Measurements from ENCODE around the gene PDRG1. TPM values are rescaled to one million over a fixed set of nuclear protein-coding genes. Genes with fewer than 3 reads are reported as not detected.

The PDRG1 gene
- polyA plus RNA-seq, 1 of the 3 experiments (the other 2 are of a cell fraction), result 18.9 TPM

- CTCF ChIA-PET, result interaction anchor here (1.0 to 1.5 kb wide), 4 partner anchors 18 to 89 kb away, joined by 3 to 6 read pairs (median 3); partner anchors contain the start of gene PDRG1
- Histone ChIP-seq H3K9ac (no peak overlapping the region), H3K4me2 (no peak overlapping the region), H3K79me2 (ENCODE audit: insufficient read depth) (no peaks in the 10 kb centered on the region), H3F3A (replicated peaks; ENCODE audit: insufficient read depth) (no peaks in the 10 kb centered on the region), H2AFZ (ENCODE audit: low read depth) (no peak overlapping the region), H3K9me3 (no peaks in the 10 kb centered on the region), H3K27me3 (ENCODE audit: insufficient read depth) (no peaks in the 10 kb centered on the region), H4K20me1 (ENCODE audit: insufficient read depth) (no peaks in the 10 kb centered on the region), H3K36me3 (replicated peaks in 1 of 2; ENCODE audit: control insufficient read depth in 1 of 2, insufficient read depth in 2 of 2, low read length in 1 of 2) (no peaks in the 10 kb centered on the region), H3K4me3 (ENCODE audit: low read depth in 2 of 2, low read length in 1 of 2) (no peak overlapping the region), H3K27ac (ENCODE audit: low read depth in 2 of 2, low read length in 1 of 2) (no peak overlapping the region), H3K4me1 (ENCODE audit: control insufficient read depth in 1 of 2, insufficient read depth in 2 of 2, low read depth in 1 of 2, low read length in 1 of 2) (peaks cover 0 to 5% of the 10 kb centered on the region in 2 experiments; a peak in 1 of 4 replicates), H3K9me2 (no peaks in the 10 kb centered on the region)
- TF ChIP-seq IRF3 (IDR thresholded peaks at IDR 0.05; ENCODE audit: low read depth, low read length), result no peak
- no peak for TF ChIP-seq TAF1 (IDR thresholded peaks at IDR 0.05; ENCODE audit: borderline replicate concordance, low read depth, low read length)
- TF ChIP-seq SMC3 (IDR thresholded peaks at IDR 0.05; ENCODE audit: low read depth, low read length), result no peak
- POLR2A ChIA-PET, result no interaction called here
- WGBS (ENCODE audit: low lambda C conversion rate), result 52% methylated on average over 4 of the region's 4 CpGs
- DNase-seq, result no peak
These were observed 29.3 kb downstream of the PDRG1 start for GRCh38 chr20:31922588-31922987.

- CTCF ChIA-PET, result interaction anchor here (1.0 to 1.5 kb wide), 3 partner anchors 19 to 89 kb away, joined by 3 to 6 read pairs (median 3); partner anchors contain the start of gene PDRG1
- POLR2A ChIA-PET, result no interaction called here
- Histone ChIP-seq H3K4me2 (no peak overlapping the region), H3K9me3 (no peaks in the 10 kb centered on the region), H3K36me3 (replicated peaks in 1 of 2; ENCODE audit: control insufficient read depth in 1 of 2, insufficient read depth in 2 of 2, low read length in 1 of 2) (no peaks in the 10 kb centered on the region), H3K9me2 (no peaks in the 10 kb centered on the region), H3K27me3 (ENCODE audit: insufficient read depth) (no peaks in the 10 kb centered on the region), H4K20me1 (ENCODE audit: insufficient read depth) (no peaks in the 10 kb centered on the region), H3K4me3 (ENCODE audit: low read depth in 2 of 2, low read length in 1 of 2) (no peak overlapping the region), H3F3A (replicated peaks; ENCODE audit: insufficient read depth) (no peaks in the 10 kb centered on the region), H3K9ac (no peak overlapping the region), H3K79me2 (ENCODE audit: insufficient read depth) (no peaks in the 10 kb centered on the region), H3K4me1 (ENCODE audit: control insufficient read depth in 1 of 2, insufficient read depth in 2 of 2, low read depth in 1 of 2, low read length in 1 of 2) (peaks cover 0 to 5% of the 10 kb centered on the region in 2 experiments; a peak in 1 of 4 replicates), H2AFZ (ENCODE audit: low read depth) (no peak overlapping the region), H3K27ac (ENCODE audit: low read depth in 2 of 2, low read length in 1 of 2) (no peak overlapping the region)
- WGBS (ENCODE audit: low lambda C conversion rate), result 57% methylated on average over 4 of the region's 4 CpGs
- TF ChIP-seq TAF1 (IDR thresholded peaks at IDR 0.05; ENCODE audit: borderline replicate concordance, low read depth, low read length) (no peak), ZBTB33 (IDR thresholded peaks at IDR 0.05; ENCODE audit: borderline replicate concordance, low read depth) (no peak), RFX5 (IDR thresholded peaks at IDR 0.05; ENCODE audit: low read length) (no peak), MEF2A (IDR thresholded peaks at IDR 0.05; ENCODE audit: borderline replicate concordance, low read depth) (no peak), FOXJ3 (CRISPR knock-in tag; IDR thresholded peaks at IDR 0.05) (no peak), EP300 (IDR thresholded peaks at IDR 0.05; ENCODE audit: borderline replicate concordance in 1 of 2, low read depth in 1 of 2, low read length in 1 of 2) (no peak), RCOR1 (IDR thresholded peaks at IDR 0.05; ENCODE audit: low read length) (no peak), USF2 (IDR thresholded peaks at IDR 0.05; ENCODE audit: borderline replicate concordance, low read depth, low read length) (no peak), FOSL2 (IDR thresholded peaks at IDR 0.05; ENCODE audit: borderline replicate concordance, low read depth) (no peak), PBX3 (IDR thresholded peaks at IDR 0.05) (no peak), FOXM1 (IDR thresholded peaks at IDR 0.05; ENCODE audit: low read depth) (no peak), TEAD4 (IDR thresholded peaks at IDR 0.05; ENCODE audit: borderline replicate concordance, insufficient read depth) (no peak), REST (IDR thresholded peaks at IDR 0.05; ENCODE audit: low read depth, low read length) (no peak), RXRA (IDR thresholded peaks at IDR 0.05; ENCODE audit: borderline replicate concordance, low read depth) (no peak), POLR2AphosphoS5 (IDR thresholded peaks at IDR 0.05; ENCODE audit: low read depth, low read length) (no peak)
- DNase-seq, result no peak
These were observed 29.7 kb downstream of the PDRG1 start for GRCh38 chr20:31922181-31922580.

Measured in SK-N-SH (cell line).